ENCODE data around the gene PITPNB. TPM values are rescaled to one million over a fixed set of nuclear protein-coding genes. Genes with fewer than 3 reads are reported as not detected.

The PITPNB gene
- total RNA-seq, 1 donor from 2014 or later, result 66.6 TPM

DNA sequence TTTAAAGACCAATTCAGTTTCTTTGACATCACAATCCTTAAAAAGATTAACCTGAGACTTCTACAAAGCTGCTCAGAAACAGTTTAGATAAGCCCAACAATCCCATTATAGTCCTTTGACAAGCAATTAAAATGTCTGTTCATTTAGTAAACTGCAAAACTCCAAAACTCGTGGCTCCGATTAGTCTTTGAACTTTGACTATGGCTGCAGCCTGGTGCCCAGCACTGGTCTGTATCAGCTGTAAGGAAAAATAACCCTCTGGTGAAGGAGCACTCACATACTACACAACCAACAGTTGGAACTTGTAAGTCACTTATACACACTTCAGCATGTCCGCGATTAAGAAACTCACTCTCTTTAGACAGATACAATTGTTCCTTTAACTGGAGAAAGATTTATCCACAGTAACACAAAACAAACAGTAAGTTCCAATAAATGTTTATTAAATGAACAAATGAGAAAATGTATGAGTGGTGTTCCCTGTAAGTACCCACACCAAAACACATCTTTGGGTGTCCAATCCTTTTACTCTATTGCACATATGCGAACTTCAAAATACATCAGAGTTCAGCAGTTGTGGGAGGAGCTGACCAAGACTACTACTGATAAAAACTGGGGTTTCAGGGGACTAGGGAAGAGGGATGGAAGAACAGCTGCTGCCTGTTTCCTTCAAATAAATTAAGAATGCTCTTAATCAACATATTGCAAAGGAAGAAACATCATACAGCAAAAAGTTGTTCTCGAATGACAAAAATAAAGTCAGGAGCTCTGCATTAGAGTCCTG is 36.4 kb downstream of the PITPNB start:
- H3K4me1 Mint-ChIP-seq (ENCODE audit: low read depth, unreplicated experiment), result peaks cover 27% of the 10 kb centered on the region
- H3K27ac Mint-ChIP-seq (ENCODE audit: unreplicated experiment), result no peak overlapping the region

DNA sequence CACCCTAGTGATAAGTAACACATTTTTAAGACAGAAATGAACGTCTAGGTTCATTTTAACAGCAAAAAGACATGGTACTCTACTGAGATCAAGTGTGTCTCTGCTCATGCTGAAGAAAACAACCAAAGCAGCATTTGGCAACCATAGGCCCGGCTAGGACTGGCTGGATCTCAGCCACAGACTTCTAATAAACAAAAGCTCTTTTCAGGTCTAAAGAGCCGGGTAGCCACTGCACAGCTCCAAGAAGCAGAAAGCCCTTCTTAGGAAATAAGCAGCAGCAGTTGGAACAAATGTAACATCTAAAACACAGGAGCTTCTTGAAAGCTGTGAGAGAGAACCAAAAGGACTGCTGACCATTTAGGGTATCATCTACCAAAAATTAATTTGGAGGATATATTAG is 37.6 kb downstream of the PITPNB start:
- Mint-ChIP-seq H3K4me1 (ENCODE audit: low read depth, unreplicated experiment) (peaks cover 34% of the 10 kb centered on the region), H3K4me3 (ENCODE audit: unreplicated experiment) (no peak overlapping the region), H3K9me3 (ENCODE audit: unreplicated experiment) (no peaks in the 10 kb centered on the region), H3K27ac (ENCODE audit: unreplicated experiment) (no peak overlapping the region), H3K36me3 (ENCODE audit: unreplicated experiment) (no peaks in the 10 kb centered on the region), H3K27me3 (ENCODE audit: unreplicated experiment) (no peaks in the 10 kb centered on the region)
- TF ChIP-seq CTCF (IDR thresholded peaks at IDR 0.05; ENCODE audit: partially characterized antibody, unreplicated experiment), result no peak
- DNase-seq, result no peak

More for the DNA sequence above, 36.4 kb downstream of the PITPNB start:
- Mint-ChIP-seq H3K9me3 (ENCODE audit: unreplicated experiment) (no peaks in the 10 kb centered on the region), H3K4me3 (ENCODE audit: unreplicated experiment) (no peak overlapping the region), H3K36me3 (ENCODE audit: unreplicated experiment) (no peaks in the 10 kb centered on the region), H3K27me3 (ENCODE audit: unreplicated experiment) (no peaks in the 10 kb centered on the region)
- DNase-seq, result no peak
- TF ChIP-seq CTCF (IDR thresholded peaks at IDR 0.05; ENCODE audit: partially characterized antibody, unreplicated experiment), result no peak

GRCh38 chr22:27880778-27881394 is 38.2 kb downstream of the PITPNB start:
- Mint-ChIP-seq H3K27ac (ENCODE audit: unreplicated experiment) (no peak overlapping the region), H3K9me3 (ENCODE audit: unreplicated experiment) (no peaks in the 10 kb centered on the region), H3K36me3 (ENCODE audit: unreplicated experiment) (no peaks in the 10 kb centered on the region), H3K27me3 (ENCODE audit: unreplicated experiment) (no peaks in the 10 kb centered on the region), H3K4me3 (ENCODE audit: unreplicated experiment) (no peak overlapping the region), H3K4me1 (ENCODE audit: low read depth, unreplicated experiment) (peaks cover 37% of the 10 kb centered on the region)
- DNase-seq, result no peak
- peak; percentile 66 for TF ChIP-seq CTCF (IDR thresholded peaks at IDR 0.05; ENCODE audit: partially characterized antibody, unreplicated experiment)

DNA sequence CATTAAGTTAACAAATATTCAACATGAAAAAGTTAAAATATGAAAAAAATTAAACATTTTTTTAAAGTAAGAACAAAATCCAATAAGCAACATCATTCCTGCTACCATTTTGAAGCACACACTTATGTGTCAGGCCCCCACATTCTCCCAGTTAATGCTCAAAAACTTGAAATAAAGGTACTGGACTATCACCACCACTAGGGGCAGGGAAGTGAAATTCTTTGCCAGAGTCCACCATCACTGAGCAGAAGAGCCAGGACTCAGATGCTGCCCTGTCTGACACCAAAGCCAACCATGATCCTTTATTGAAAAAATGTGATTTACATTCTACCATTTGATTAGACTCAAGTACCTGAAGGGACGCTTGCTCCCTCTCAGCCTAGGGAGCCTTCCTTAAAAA is 39.1 kb downstream of the PITPNB start:
- Mint-ChIP-seq H3K36me3 (ENCODE audit: unreplicated experiment) (no peaks in the 10 kb centered on the region), H3K4me3 (ENCODE audit: unreplicated experiment) (no peak overlapping the region), H3K9me3 (ENCODE audit: unreplicated experiment) (no peaks in the 10 kb centered on the region), H3K4me1 (ENCODE audit: low read depth, unreplicated experiment) (peaks cover 42% of the 10 kb centered on the region), H3K27me3 (ENCODE audit: unreplicated experiment) (no peaks in the 10 kb centered on the region), H3K27ac (ENCODE audit: unreplicated experiment) (no peak overlapping the region)
- DNase-seq, result no peak
- peak; percentile 67 for TF ChIP-seq CTCF (IDR thresholded peaks at IDR 0.05; ENCODE audit: partially characterized antibody, unreplicated experiment)

- Mint-ChIP-seq H3K27me3 (ENCODE audit: unreplicated experiment) (no peaks in the 10 kb centered on the region), H3K4me3 (ENCODE audit: unreplicated experiment) (no peak overlapping the region), H3K36me3 (ENCODE audit: unreplicated experiment) (no peaks in the 10 kb centered on the region), H3K27ac (ENCODE audit: unreplicated experiment) (no peak overlapping the region), H3K4me1 (ENCODE audit: low read depth, unreplicated experiment) (peaks cover 44% of the 10 kb centered on the region), H3K9me3 (ENCODE audit: unreplicated experiment) (no peaks in the 10 kb centered on the region)
- no peak for TF ChIP-seq CTCF (IDR thresholded peaks at IDR 0.05; ENCODE audit: partially characterized antibody, unreplicated experiment)
- no peak for DNase-seq
Measured at GRCh38 chr22:27878541-27878940, 40.5 kb downstream of the PITPNB start.

All from glutamatergic neuron (in vitro differentiated cells).